PC-3 (cell line): ENCODE results near the gene VPS37D. TPM values are rescaled to one million over a fixed set of nuclear protein-coding genes. Genes with fewer than 3 reads are reported as not detected.

Source experiments
- ATAC-seq: fragments of 200-7000 bp; cut with Tn5 transposase; 2 replicates; pipeline ENCODE4 v1.9.1; 2020; ENCODE audit warnings: mild to moderate bottlenecking, moderate library complexity
- BruUV-seq: library from RNA; stranded (reverse); fragments of 400-500 nt; replicated peaks from 2 replicates; lab custom pipeline; 2021; lab: Mats Ljungman, UMichigan
- CTCF ChIA-PET: fragments of 300-600 bp; sonication (Branson Sonifier 250); formaldehyde crosslinking; loops from one replicate; lab custom pipeline; 2022; ENCODE audit warnings: antibody characterized with exemption; lab: Charles Lee
- POLR2A ChIA-PET: fragments of 300-600 bp; sonication (Branson Sonifier 250); formaldehyde crosslinking; loops from one replicate; lab custom pipeline; 2022; ENCODE audit warnings: antibody characterized with exemption; ENCODE audit not compliant: unreplicated experiment; lab: Charles Lee
- DNase-seq: peaks from one replicate; pipeline ENCODE4 v3.0.0-alpha.2; 2015
- H2AFZ ChIP-seq: fragments of 300-600 bp; sonication (generic); 2 replicates; pipeline ENCODE4 v1.6.0; 2016; ENCODE audit warnings: antibody characterized with exemption, low read length
- H3F3A ChIP-seq: fragments of 300-600 bp; sonication (generic); one replicate; pipeline ENCODE4 v1.6.0; 2017; ENCODE audit warnings: antibody characterized with exemption, low read length, control low read depth, mild to moderate bottlenecking; ENCODE audit not compliant: unreplicated experiment
- H3K27ac ChIP-seq: fragments of 300-600 bp; sonication (generic); 2 replicates; pipeline ENCODE4 v1.5.1; 2016; ENCODE audit warnings: mild to moderate bottlenecking, low read length
- H3K27me3 ChIP-seq: fragments of 300-600 bp; sonication (generic); 2 replicates; pipeline ENCODE4 v1.6.1; 2016; ENCODE audit warnings: low read length, mixed read lengths
- H3K36me3 ChIP-seq: fragments of 300-600 bp; sonication (generic); 2 replicates; pipeline ENCODE4 v1.6.1; 2016; ENCODE audit warnings: low read depth, mixed run types, low read length, mixed read lengths
- H3K4me1 ChIP-seq: fragments of 300-600 bp; sonication (generic); 2 replicates; pipeline ENCODE4 v1.5.1; 2016; ENCODE audit warnings: low read length; ENCODE audit not compliant: insufficient read depth
- H3K4me2 ChIP-seq: fragments of 300-600 bp; sonication (generic); 2 replicates; pipeline ENCODE4 v1.6.0; 2016; ENCODE audit warnings: low read length
- H3K4me3 ChIP-seq: fragments of 300-600 bp; sonication (generic); 2 replicates; pipeline ENCODE4 v1.5.1; 2016; ENCODE audit warnings: mild to moderate bottlenecking, low read length, mixed read lengths
- H3K79me2 ChIP-seq: fragments of 300-600 bp; sonication (generic); 2 replicates; pipeline ENCODE4 v1.6.1; 2017; ENCODE audit warnings: low read length, mixed read lengths
- H3K9ac ChIP-seq: fragments of 300-600 bp; sonication (generic); 2 replicates; pipeline ENCODE4 v1.6.0; 2016; ENCODE audit warnings: mild to moderate bottlenecking, low read length
- H3K9me2 ChIP-seq: fragments of 300-600 bp; sonication (generic); replicated peaks from 2 replicates; pipeline ENCODE4 v1.6.1; 2016; ENCODE audit warnings: mixed run types, low read length, mixed read lengths
- H3K9me3 ChIP-seq: fragments of 300-600 bp; sonication (generic); 2 replicates; pipeline ENCODE4 v1.6.1; 2016; ENCODE audit warnings: low read length, mixed read lengths
- H4K20me1 ChIP-seq: fragments of 300-600 bp; sonication (generic); 2 replicates; pipeline ENCODE4 v1.6.1; 2016; ENCODE audit warnings: low read length, mixed read lengths
- EZH2 ChIP-seq: fragments of 300-600 bp; sonication (generic); IDR thresholded peaks from one replicate; pipeline ENCODE4 v1.6.1; 2017; ENCODE audit warnings: antibody characterized with exemption, mild to moderate bottlenecking, low read length; ENCODE audit not compliant: unreplicated experiment
- EZH2phosphoT487 ChIP-seq: fragments of 300-600 bp; sonication (generic); IDR thresholded peaks from 2 replicates; pipeline ENCODE4 v1.6.1; 2018; ENCODE audit warnings: mild to moderate bottlenecking, antibody characterized with exemption, low read length, borderline replicate concordance
- intact Hi-C: fragments of 100-400 bp; cut with micrococcal nuclease; formaldehyde crosslinking; loops from 2 replicates; pipeline ENCODE4 v1.9.0; 2023
- total RNA-seq: library from RNA; depleted of rRNA; stranded (reverse); fragments of >200 nt; gene quantifications from 2 replicates; pipeline ENCODE4 v1.2.3, GENCODE V29; 2014
- TF ChIP-seq, protein P1 (sequence below): fragments of 300-600 bp; sonication (generic); conservative IDR thresholded peaks from 2 replicates; pipeline ENCODE4 v1.5.1; 2017; ENCODE audit warnings: antibody characterized with exemption, low read depth, mild to moderate bottlenecking, low read length

The VPS37D gene
- total RNA-seq, 1 experiment from 2014 or later = 6.3 TPM

DNA sequence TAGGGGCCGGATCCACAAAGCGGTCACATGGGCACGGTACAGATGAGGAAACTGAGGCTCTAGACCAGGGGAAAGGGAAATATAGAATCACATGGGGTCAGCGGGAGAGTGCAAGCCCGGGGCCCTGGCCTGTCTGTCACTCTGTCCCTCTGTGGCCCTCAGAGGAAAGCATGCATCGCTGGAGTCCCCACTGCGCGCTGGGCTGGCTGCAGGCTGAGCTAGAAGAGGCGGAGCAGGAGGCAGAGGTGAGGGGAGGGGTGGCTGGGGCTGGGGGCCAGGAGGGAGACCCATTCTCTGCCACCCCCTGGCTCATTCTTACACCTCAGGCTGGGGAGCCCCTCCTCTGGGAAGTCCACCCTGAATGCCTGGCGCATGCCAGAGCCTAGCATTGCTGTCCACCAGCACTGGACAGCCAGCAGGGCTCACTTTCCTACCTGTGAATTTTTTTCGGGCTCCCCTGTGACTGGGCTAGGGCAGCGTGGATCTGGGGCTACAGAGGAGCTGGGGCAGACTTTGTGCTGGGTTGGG is 2.3 kb downstream of the VPS37D start:
- Histone ChIP-seq H2AFZ (no peak overlapping the region), H3K4me2 (no peak overlapping the region), H3K4me1 (peaks cover 4% of the 10 kb centered on the region; the same call in 1 of the 2 replicates), H4K20me1 (no peaks in the 10 kb centered on the region), H3F3A (no peaks in the 10 kb centered on the region), H3K9me2 (no peaks in the 10 kb centered on the region), H3K79me2 (no peaks in the 10 kb centered on the region), H3K9ac (no peak overlapping the region), H3K4me3 (no peak overlapping the region), H3K36me3 (no peaks in the 10 kb centered on the region; the same call in 1 of the 2 replicates), H3K27me3 (no peaks in the 10 kb centered on the region), H3K27ac (no peak overlapping the region), H3K9me3 (no peaks in the 10 kb centered on the region)
- POLR2A ChIA-PET = interaction anchor here (0.5 kb wide), 1 partner anchor 168 kb away, joined by 5 read pairs; no protein-coding TSS in a partner anchor
- ATAC-seq = no peak
- no peak for TF ChIP-seq EZH2phosphoT487
- TF ChIP-seq EZH2 = no peak
- TF ChIP-seq, protein P1, sequence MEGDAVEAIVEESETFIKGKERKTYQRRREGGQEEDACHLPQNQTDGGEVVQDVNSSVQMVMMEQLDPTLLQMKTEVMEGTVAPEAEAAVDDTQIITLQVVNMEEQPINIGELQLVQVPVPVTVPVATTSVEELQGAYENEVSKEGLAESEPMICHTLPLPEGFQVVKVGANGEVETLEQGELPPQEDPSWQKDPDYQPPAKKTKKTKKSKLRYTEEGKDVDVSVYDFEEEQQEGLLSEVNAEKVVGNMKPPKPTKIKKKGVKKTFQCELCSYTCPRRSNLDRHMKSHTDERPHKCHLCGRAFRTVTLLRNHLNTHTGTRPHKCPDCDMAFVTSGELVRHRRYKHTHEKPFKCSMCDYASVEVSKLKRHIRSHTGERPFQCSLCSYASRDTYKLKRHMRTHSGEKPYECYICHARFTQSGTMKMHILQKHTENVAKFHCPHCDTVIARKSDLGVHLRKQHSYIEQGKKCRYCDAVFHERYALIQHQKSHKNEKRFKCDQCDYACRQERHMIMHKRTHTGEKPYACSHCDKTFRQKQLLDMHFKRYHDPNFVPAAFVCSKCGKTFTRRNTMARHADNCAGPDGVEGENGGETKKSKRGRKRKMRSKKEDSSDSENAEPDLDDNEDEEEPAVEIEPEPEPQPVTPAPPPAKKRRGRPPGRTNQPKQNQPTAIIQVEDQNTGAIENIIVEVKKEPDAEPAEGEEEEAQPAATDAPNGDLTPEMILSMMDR = no peak
- CTCF ChIA-PET = no interaction called here
- no peak for DNase-seq
- BruUV-seq = no TSS peak
- intact Hi-C loops = loop anchor here (5.0 kb wide), 1 partner anchor 47 kb away; the partner anchor contains the start of gene STX1A

DNA sequence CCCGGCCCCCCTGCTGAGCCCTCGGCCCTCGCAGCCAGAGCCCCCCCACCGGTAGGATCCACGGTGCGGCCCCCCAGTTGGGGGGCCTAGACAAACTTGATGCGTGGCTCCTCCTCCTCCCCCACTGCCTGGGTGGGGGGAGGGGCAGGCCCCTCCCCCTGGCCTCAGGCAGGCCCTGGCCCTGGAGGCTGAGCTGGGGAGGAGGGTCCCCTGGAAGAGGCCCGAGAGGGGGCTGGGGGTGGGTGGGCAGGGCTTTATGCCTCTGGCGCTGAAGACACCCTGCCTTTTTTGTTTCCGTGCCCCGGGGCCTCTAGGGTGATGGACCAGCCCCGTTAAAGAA is 3.7 kb downstream of the VPS37D start:
- TF ChIP-seq, protein P1 = no peak
- TF ChIP-seq EZH2phosphoT487 (no peak), EZH2 (no peak)
- Histone ChIP-seq H3K27ac (no peak overlapping the region), H3K79me2 (no peaks in the 10 kb centered on the region), H3K27me3 (no peaks in the 10 kb centered on the region), H3K9me3 (no peaks in the 10 kb centered on the region), H3K9me2 (no peaks in the 10 kb centered on the region), H3K4me2 (no peak overlapping the region), H3K36me3 (no peaks in the 10 kb centered on the region; the same call in 1 of the 2 replicates), H2AFZ (no peak overlapping the region), H3K4me3 (no peak overlapping the region), H4K20me1 (no peaks in the 10 kb centered on the region), H3K9ac (no peak overlapping the region), H3F3A (no peaks in the 10 kb centered on the region), H3K4me1 (no peaks in the 10 kb centered on the region)
- intact Hi-C loops = no loop called here
- ChIA-PET POLR2A (no interaction called here), CTCF (no interaction called here)
- no TSS peak for BruUV-seq
- no peak for DNase-seq
- ATAC-seq = no peak

DNA sequence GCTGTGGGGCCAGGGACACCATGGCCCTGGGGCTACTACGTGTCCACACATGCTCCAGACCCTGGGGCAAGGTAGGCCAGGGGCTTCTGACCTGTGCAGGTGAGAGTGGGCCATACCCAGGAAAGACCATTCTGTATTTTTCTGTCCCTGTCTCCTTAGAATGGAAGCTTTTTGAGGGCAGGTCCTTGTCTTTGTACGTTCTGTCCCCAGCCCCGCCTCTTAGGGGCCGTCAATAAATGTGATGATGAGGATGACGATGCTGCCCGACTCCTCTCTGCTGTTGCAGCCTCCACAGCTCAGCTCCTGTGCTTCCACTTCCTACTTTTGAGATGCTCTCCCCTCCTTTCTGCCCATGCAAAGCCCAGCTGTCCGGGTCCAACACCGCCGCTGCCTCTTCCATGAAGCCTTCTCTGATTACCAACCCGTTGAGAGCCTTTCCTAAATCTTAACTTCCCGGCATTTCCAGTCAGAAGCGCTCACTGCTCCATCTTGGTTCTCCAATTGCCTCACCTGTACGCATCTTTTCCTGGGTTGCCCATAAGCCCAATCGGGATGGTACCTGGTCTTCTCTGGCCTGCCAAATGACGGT is 4.3 kb downstream of the VPS37D start:
- DNase-seq (no peak), ATAC-seq (no peak)
- H3K9me2 ChIP-seq = no peaks in the 10 kb centered on the region
- intact Hi-C loops = no loop called here
- H3K27me3 ChIP-seq = no peaks in the 10 kb centered on the region
- TF ChIP-seq EZH2 (no peak), EZH2phosphoT487 (no peak)
- TF ChIP-seq, protein P1 = no peak
- no peaks in the 10 kb centered on the region for H3K9me3 ChIP-seq
- no peak overlapping the region for H2AFZ ChIP-seq
- no peaks in the 10 kb centered on the region for H4K20me1 ChIP-seq
- no TSS peak for BruUV-seq
- H3K79me2 ChIP-seq = no peaks in the 10 kb centered on the region
- H3K27ac ChIP-seq = no peak overlapping the region
- no peak overlapping the region for H3K4me3 ChIP-seq
- no peaks in the 10 kb centered on the region for H3K4me1 ChIP-seq
- no peak overlapping the region for H3K9ac ChIP-seq
- ChIA-PET CTCF (no interaction called here), POLR2A (no interaction called here)
- H3K4me2 ChIP-seq = no peak overlapping the region
- H3K36me3 ChIP-seq = no peaks in the 10 kb centered on the region; the same call in 1 of the 2 replicates
- H3F3A ChIP-seq = no peaks in the 10 kb centered on the region
